ENCODE measurements around the gene TGFBR1. TPM values are rescaled to one million over a fixed set of nuclear protein-coding genes. Genes with fewer than 3 reads are reported as not detected.

The TGFBR1 gene
- total RNA-seq, 4 donors from 2014 or later = 37.0 to 65.8 (median 48.8) TPM

DNA sequence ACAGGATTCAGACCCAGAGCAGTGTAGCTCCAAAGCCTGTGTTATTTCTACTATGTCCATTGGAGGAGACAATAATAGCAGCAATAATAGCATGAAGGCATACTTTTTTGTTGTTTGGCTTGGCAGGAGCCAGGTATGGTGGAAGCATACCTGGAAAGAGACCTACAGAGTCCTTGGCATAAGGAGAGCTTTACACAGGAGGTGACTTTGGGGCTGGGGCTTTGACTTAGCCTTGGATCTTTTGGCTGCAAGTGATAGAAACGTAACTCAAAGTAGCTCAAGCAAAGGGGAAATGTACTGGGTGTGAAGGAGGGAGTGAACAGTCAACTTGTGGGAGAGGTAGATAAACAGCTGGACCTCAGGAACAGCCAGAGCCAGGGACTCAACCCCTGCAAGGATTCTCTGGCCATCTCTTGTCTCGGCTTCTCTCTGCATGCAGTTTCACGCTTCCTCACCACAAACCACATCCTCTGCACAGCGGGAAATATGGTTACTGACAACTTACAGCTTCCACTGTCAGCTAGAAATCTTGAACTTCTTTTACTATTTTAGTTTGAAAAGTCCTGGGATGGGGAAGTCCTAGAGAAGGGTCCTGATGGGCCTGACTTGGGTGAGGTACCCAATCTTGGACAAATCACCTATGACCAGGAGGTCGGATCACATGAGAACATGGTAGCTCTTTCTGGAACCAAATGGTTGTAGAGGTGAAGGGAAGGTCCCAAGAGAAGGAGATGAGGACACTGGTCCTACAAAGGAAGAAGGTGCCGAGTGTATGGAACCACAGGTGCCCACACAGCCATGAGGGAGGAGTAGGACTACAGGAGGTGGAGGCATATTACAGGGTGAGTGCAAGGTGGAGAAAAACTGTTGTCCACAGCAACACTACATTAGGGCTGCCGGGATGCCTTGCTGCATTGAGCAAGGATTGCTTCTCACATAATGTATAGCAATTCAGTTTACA is 47.0 kb upstream of the TGFBR1 start:
- Histone ChIP-seq H3K9me3 (no peaks in the 10 kb centered on the region), H3K27ac (peak overlapping the region in 3 of 4 donors; percentile 24 to 57 (median 28)), H3K27me3 (no peaks in the 10 kb centered on the region), H3K36me3 (peaks cover 0 to 100% of the 10 kb centered on the region in 2 donors), H3K4me3 (no peak overlapping the region), H3K4me1 (peaks cover 0 to 22% (median 3%) of the 10 kb centered on the region in 3 donors)
- peak; percentile 34 for ATAC-seq
- WGBS, 2 donors (ENCODE audit: low coverage in 1 of 2) = 76 to 97% methylated on average over 5 to 7 of the region's 7 CpGs
- TF ChIP-seq POLR2A (IDR thresholded peaks at IDR 0.05) = no peak
- TF ChIP-seq EP300 (IDR thresholded peaks at IDR 0.05) = no peak
- TF ChIP-seq POLR2AphosphoS5 (IDR thresholded peaks at IDR 0.05) = no peak

DNA sequence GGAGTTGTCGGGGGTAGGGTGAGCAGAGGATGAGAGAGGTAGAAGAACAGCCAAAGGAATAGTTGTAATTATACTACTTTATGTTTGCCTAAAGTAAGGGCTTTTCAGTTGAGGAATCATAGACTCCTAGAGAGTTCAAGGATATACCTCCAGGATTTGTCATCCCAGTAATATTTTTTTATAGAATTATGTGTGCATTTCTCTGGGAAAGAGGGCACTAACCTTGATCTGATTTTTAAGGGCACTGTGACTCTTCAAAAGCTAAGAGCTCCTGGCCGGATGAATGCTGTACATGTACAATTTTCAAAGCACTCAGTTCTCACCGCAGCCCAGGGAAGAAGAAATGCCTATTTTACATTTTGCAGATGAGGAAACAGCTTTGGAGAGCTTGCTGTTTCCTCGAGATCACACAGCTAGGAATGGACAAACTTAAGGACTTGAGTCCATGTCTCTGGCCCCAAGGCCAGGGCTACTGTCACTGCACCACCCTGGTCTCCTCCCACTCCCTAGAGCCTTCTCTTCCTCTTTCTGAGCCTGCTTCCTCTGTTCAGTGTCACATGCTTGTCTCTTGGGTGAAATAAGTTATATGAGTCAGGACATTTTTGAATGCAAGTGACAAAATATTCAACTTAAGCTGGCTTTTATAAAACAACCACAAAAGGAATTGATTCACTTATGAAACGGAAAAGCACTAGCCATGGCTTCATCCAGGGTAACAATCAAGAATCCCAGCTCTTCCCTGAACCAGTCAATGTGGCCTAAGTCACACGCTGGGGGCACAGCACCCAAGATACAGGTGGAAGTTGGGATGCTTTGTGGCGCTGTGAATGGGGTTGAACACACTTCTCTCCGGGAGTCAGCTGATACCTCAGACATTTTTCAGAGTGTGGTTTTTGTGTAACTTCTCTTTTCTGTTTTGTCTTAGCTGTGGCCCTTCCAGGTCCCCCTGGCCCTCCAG is 45.7 kb upstream of the TGFBR1 start:
- H3K36me3 ChIP-seq = peaks cover 0 to 100% of the 10 kb centered on the region in 2 donors
- 67 to 73% methylated on average over 4 to 7 of the region's 8 CpGs for WGBS, 2 donors (ENCODE audit: low coverage in 1 of 2)
- peak; percentile 79 for ATAC-seq
- peak overlapping the region in 3 of 4 donors; percentile 28 to 63 (median 57) for H3K27ac ChIP-seq
- no peaks in the 10 kb centered on the region for H3K9me3 ChIP-seq
- H3K4me3 ChIP-seq = no peak overlapping the region
- peaks cover 0 to 14% (median 3%) of the 10 kb centered on the region in 3 donors for H3K4me1 ChIP-seq
- TF ChIP-seq POLR2A (IDR thresholded peaks at IDR 0.05) = no peak
- TF ChIP-seq, protein P1, sequence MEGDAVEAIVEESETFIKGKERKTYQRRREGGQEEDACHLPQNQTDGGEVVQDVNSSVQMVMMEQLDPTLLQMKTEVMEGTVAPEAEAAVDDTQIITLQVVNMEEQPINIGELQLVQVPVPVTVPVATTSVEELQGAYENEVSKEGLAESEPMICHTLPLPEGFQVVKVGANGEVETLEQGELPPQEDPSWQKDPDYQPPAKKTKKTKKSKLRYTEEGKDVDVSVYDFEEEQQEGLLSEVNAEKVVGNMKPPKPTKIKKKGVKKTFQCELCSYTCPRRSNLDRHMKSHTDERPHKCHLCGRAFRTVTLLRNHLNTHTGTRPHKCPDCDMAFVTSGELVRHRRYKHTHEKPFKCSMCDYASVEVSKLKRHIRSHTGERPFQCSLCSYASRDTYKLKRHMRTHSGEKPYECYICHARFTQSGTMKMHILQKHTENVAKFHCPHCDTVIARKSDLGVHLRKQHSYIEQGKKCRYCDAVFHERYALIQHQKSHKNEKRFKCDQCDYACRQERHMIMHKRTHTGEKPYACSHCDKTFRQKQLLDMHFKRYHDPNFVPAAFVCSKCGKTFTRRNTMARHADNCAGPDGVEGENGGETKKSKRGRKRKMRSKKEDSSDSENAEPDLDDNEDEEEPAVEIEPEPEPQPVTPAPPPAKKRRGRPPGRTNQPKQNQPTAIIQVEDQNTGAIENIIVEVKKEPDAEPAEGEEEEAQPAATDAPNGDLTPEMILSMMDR (IDR thresholded peaks at IDR 0.05) = no peak
- no peak for TF ChIP-seq POLR2AphosphoS5 (IDR thresholded peaks at IDR 0.05)
- TF ChIP-seq EP300 (IDR thresholded peaks at IDR 0.05) = no peak
- no peaks in the 10 kb centered on the region for H3K27me3 ChIP-seq

DNA sequence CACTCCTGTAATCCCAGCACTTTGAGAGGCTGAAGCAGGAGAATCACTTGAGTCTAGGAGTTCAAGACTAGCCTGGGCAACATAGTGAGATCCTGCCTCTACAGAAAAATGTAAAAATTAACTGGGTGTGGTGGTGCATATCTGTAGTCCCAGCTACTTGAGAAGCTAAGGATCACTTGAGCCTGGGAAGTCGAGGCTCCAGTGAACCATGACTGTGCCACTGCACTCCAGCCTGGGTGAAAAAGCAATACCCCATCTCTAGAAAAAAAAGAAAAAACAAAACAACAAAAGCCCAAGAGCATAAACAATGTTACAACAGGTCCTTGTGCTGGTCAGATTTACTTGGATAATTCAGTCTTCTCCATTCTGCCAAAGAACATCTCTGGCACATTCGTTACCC is 44.3 kb upstream of the TGFBR1 start:
- Histone ChIP-seq H3K36me3 (peaks cover 0 to 100% of the 10 kb centered on the region in 2 donors), H3K4me3 (no peak overlapping the region), H3K9me3 (no peaks in the 10 kb centered on the region), H3K27ac (no peak overlapping the region), H3K27me3 (no peaks in the 10 kb centered on the region), H3K4me1 (peaks cover 0 to 14% (median 3%) of the 10 kb centered on the region in 3 donors)
- ATAC-seq = no peak
- WGBS, 2 donors (ENCODE audit: low coverage in 1 of 2) = 93 to 100% methylated on average over 2 of the region's 2 CpGs
- TF ChIP-seq POLR2AphosphoS5 (IDR thresholded peaks at IDR 0.05) = no peak
- TF ChIP-seq POLR2A (IDR thresholded peaks at IDR 0.05) = no peak
- TF ChIP-seq EP300 (IDR thresholded peaks at IDR 0.05) = no peak

DNA sequence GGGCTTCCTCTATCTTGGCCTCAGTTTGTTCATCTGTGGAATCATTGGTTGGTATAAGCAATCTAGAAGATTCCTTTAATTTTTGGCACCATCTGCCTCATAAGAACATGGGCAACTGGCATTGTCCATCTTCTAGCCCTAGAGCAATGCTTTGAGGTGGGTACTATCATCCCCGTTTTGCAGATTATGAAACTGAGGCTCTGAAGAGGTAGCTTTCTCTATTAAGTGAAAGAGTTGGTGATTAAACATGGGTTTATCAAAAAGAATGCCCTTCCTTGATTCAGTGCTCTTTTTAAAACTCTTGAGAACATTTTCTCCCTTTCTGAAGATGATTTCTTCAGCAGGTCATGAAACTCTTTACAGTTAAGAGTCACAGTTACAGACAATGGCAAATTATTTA is 42.4 kb upstream of the TGFBR1 start:
- Histone ChIP-seq H3K4me3 (no peak overlapping the region), H3K27me3 (no peaks in the 10 kb centered on the region), H3K4me1 (peaks cover 0 to 14% (median 3%) of the 10 kb centered on the region in 3 donors), H3K9me3 (no peaks in the 10 kb centered on the region), H3K36me3 (peaks cover 0 to 93% of the 10 kb centered on the region in 2 donors), H3K27ac (no peak overlapping the region)
- 89 to 100% methylated on average over 1 of the region's 1 CpG for WGBS, 2 donors (ENCODE audit: low coverage in 1 of 2)
- ATAC-seq = no peak
- no peak for TF ChIP-seq POLR2A (IDR thresholded peaks at IDR 0.05)
- TF ChIP-seq EP300 (IDR thresholded peaks at IDR 0.05) = no peak
- TF ChIP-seq POLR2AphosphoS5 (IDR thresholded peaks at IDR 0.05) = no peak
- TF ChIP-seq, protein P1 (IDR thresholded peaks at IDR 0.05) = no peak

DNA sequence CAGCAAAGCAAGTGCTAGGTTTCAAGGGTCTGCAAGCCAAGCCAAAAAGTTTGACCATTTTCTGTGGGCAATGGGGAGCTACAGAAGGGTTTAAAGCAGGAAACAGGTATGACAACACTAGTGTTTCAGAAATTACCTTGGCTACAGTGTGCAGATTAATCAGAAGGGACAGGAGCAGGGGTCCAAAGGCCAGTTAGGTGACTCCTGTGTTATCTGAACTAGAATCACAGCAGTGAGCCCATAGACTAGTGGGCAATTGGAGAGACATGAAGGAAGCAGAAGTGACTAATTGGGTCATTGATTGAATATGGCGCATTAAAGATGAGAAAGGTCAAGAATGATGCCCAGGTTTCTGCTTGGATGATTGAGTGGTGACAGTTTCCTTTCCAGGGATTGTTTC is 41.4 kb upstream of the TGFBR1 start:
- 93 to 100% methylated on average over 1 of the region's 1 CpG for WGBS, 2 donors (ENCODE audit: low coverage in 1 of 2)
- ATAC-seq = no peak
- no peak for TF ChIP-seq POLR2A (IDR thresholded peaks at IDR 0.05)
- no peak for TF ChIP-seq POLR2AphosphoS5 (IDR thresholded peaks at IDR 0.05)
- TF ChIP-seq EP300 (IDR thresholded peaks at IDR 0.05) = no peak
- TF ChIP-seq, protein P1 (IDR thresholded peaks at IDR 0.05) = no peak

More for the DNA sequence above, 41.4 kb upstream of the TGFBR1 start:
- H3K27ac ChIP-seq = peak overlapping the region in 1 of 4 donors; percentile 3
- H3K4me1 ChIP-seq = peaks cover 0 to 9% (median 3%) of the 10 kb centered on the region in 3 donors
- peaks cover 0 to 93% of the 10 kb centered on the region in 2 donors for H3K36me3 ChIP-seq
- H3K4me3 ChIP-seq = no peak overlapping the region
- H3K27me3 ChIP-seq = no peaks in the 10 kb centered on the region
- H3K9me3 ChIP-seq = no peaks in the 10 kb centered on the region

All from gastroesophageal sphincter (tissue), 4 donors.